HL-60 (cell line): ENCODE data around the gene PTCD1.

Experiments
- GABPA ChIP-seq: IDR thresholded peaks from 2 replicates; pipeline ENCODE4 v1.6.1; 2012; ENCODE audit warnings: low read depth
- REST ChIP-seq: IDR thresholded peaks from 2 replicates; pipeline ENCODE4 v1.6.1; 2012; ENCODE audit warnings: low read depth; ENCODE audit not compliant: insufficient replicate concordance
- TF ChIP-seq, protein P1 (sequence below): IDR thresholded peaks from one replicate; pipeline ENCODE4 v1.5.1; 2011; ENCODE audit warnings: low read length, control low read depth, inconsistent platforms; ENCODE audit not compliant: insufficient read depth

DNA sequence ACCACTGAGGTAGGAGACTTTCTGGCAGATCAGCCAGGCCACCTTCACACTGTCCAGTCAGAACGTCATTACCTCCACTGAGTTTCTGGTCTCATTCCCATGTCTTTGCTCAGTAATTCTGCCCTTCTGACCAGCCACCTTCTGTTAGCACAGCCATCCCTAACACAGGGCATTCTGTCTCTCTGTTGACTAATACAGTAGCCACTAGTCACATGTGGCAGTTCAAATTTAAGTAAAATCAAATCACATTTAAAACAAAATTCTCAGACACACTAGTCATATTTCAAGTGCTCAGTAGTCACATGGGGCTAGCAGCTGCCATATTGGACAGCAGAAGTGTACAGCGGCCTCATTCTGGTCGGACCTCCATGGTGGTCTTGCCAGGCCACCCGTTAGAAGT, 7.5 kb upstream of the PTCD1 start:
- TF ChIP-seq GABPA = no peak
- TF ChIP-seq, protein P1, sequence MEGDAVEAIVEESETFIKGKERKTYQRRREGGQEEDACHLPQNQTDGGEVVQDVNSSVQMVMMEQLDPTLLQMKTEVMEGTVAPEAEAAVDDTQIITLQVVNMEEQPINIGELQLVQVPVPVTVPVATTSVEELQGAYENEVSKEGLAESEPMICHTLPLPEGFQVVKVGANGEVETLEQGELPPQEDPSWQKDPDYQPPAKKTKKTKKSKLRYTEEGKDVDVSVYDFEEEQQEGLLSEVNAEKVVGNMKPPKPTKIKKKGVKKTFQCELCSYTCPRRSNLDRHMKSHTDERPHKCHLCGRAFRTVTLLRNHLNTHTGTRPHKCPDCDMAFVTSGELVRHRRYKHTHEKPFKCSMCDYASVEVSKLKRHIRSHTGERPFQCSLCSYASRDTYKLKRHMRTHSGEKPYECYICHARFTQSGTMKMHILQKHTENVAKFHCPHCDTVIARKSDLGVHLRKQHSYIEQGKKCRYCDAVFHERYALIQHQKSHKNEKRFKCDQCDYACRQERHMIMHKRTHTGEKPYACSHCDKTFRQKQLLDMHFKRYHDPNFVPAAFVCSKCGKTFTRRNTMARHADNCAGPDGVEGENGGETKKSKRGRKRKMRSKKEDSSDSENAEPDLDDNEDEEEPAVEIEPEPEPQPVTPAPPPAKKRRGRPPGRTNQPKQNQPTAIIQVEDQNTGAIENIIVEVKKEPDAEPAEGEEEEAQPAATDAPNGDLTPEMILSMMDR = no peak
- no peak for TF ChIP-seq REST
